HG03457 (cell line): ENCODE results near the gene NAB2.
"Not testable (repeated sequence)": the region's sequence is repeated elsewhere in the genome, so short reads cannot be mapped to it uniquely, and the experiment has no call there.

Experiments used
- ATAC-seq: cut with Tn5 transposase; IDR thresholded peaks from one replicate; pipeline ENCODE4 v1.9.1; 2021; ENCODE audit warnings: moderate number of reproducible peaks; ENCODE audit not compliant: unreplicated experiment

Gene NAB2, protein sequence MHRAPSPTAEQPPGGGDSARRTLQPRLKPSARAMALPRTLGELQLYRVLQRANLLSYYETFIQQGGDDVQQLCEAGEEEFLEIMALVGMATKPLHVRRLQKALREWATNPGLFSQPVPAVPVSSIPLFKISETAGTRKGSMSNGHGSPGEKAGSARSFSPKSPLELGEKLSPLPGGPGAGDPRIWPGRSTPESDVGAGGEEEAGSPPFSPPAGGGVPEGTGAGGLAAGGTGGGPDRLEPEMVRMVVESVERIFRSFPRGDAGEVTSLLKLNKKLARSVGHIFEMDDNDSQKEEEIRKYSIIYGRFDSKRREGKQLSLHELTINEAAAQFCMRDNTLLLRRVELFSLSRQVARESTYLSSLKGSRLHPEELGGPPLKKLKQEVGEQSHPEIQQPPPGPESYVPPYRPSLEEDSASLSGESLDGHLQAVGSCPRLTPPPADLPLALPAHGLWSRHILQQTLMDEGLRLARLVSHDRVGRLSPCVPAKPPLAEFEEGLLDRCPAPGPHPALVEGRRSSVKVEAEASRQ

DNA sequence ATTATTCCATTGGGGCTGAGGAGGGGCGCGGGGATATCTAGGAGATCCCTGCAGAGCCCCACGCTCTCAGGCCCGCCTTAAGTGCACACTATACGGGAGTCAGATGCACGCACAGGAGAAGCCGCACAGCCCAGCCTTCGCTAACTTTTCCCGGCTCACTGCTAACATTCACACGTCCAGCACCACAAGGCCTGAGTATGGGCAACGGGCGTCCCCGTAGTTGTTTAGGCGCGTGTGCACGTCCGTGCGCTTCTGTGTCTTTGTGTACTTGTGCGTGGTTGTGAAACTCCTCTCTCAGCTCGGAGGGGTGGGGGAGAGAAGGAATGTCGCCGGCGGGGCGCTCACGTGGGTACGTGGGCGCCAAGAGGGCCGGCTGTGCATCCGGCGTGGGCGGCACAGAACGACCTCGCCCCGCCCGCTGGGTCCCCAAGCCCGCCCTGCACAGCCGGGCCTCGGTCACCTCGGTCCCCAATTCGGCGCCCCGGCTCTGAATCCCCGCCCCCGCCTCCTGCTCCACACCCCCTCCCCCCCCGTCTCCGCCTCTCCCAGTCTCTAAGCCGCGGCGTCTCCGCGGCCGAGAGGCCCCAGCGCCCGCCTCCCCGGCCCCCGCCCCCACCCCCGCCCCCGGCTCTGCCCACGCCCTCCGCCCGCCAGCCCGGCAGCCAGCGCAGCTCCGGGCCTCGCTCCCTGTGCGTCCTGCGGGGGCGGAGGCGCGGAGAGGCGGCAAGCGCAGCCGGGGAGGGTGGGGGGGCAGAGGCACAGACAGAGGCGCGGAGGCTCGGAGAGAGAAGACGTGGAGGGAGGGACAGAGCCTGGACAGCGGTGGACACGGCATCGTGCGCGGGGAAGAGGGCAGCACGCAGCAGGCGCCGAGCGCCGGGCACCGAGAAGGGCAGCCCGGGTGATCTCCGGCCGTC is at the start of gene NAB2:
TSS of gene NAB2 (plus strand) at position 761 of the 917 bp plus-strand sequence. CDS start 158 bp downstream, outside the sequence.
- peak; percentile 41 for ATAC-seq

GRCh38 chr12:57040211-57040610 is 48.7 kb upstream of the NAB2 start:
- ATAC-seq: no peak

DNA sequence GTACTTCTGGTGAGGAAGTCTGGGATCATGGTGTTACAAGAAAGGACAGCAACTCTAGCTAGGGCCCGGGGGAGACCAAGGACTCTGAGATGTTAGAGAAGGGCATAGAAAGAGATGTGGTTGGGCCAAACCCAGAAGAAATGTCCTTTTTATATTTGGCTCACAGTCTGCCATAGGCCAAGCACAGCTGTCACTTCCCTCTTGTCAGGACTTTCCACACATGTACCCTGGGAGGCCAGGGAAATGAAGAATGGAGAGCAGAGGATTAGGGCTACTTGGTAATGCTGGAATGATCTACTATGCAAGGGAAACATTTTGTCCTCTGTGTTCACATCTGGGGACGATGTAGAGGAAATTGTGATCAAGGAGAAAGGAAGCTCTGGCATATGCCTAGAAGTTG is 48.2 kb upstream of the NAB2 start:
- no peak for ATAC-seq

DNA sequence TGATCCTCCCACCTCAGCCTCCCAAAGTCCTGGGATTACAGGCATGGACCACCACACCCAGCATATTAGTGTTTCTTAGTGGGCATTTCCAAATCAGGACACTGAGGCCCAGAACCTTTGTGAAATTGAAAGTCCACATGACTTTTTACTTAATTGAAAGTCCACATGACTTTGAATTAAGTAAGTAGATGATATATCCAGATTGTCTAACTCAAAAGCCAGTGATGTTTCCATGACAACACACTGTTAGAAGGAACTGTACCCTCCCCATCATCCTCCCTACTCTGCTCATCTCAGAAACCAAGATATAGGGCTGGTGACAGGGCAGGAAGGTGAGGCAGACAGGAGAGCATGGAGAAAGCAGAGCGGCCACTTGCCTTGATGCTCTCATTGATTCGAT is 46.2 kb upstream of the NAB2 start:
- ATAC-seq: no peak

GRCh38 chr12:57044468-57044867 is 44.4 kb upstream of the NAB2 start:
- no peak for ATAC-seq

GRCh38 chr12:57044889-57045288 is 44.0 kb upstream of the NAB2 start:
- no peak for ATAC-seq

DNA sequence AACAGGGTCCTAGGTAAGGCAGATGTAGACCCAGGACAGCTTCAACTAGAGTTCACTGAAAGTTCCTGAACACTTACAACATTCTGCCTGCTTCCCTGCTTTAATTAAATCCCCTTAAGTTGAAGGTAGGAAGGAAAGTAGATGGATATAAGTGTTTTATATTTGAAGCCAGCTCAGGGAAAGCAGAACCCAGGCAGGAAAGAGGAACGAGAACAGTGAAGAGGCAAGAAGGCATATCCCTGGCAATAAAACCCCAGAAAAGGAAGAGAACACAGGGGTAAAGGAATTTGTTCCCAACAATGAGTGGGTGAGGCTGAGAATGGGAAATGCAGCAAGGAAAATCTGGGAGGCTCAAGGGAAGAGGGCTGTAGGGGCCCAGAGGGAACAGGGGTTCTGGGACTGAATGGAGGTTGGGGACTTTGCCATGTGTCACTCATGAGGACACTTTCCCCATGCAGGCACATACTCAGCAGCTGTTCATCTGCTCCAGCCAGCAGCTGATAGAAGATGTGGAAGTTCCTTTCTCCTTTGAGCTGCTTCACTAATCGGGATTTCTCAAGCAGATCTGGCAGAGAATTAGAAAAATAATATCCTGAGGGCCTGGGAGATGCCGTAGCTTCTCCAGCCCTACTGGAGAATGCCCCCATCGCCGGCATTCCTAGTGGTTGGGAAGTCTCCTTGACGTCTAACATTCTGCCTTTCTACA is 42.7 kb upstream of the NAB2 start:
- ATAC-seq: no peak

- no peak for ATAC-seq
These were observed 41.7 kb upstream of the NAB2 start for GRCh38 chr12:57046947-57047890.

DNA sequence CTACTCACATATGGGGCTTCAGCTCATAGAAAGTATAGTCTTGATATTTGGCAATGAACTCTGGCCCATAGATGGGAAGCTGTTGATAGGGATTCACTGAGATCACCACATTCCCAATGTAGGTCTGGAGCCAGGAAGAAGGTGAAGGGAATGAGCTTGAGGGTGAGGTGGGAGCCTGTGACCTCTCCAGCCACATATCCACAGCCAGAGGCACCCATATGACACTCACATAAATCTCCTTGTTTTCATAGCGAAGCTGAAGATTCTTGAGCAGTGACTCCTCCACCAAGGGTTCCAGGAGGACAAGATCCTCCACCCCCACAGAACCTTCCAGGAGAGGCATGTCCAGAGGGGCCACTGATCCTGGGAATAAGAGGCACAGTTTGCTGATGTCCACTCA is 40.9 kb upstream of the NAB2 start:
- no peak for ATAC-seq

DNA sequence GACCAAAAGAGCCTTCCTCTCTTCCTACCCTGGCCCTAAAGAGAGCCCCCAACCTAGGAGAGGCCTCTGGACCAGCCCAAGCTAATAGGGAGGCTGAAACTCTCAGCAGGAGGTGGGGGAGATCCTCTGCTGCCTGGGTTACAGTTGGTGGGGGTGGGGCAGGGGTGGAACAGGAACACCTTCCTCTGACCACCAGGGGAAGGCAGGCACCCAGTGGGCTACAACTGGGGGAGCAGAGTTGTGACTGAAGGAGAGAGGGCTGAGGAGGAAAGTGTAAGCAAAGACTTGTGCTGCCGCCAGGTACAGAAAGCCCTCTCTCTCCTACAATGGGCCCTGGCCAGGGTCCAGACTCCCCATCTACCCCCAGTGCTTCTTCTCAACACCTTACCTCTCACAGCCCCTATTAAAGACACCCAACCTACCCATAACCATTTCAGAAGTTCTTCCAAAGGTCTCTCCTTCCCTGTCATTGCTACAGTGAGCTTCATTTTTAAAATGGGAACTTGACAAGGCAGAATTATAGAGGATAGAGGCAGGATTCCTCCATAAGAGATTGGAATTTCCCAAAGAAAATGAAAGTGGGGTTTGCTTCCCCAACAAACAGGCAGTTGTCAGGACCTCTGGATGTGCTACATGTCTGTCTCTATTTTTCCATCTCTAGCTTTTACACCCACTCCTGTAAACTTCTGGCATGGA is 40.3 kb upstream of the NAB2 start:
- ATAC-seq: no peak

- ATAC-seq: no peak
These were observed 39.8 kb upstream of the NAB2 start for GRCh38 chr12:57049119-57049446.

DNA sequence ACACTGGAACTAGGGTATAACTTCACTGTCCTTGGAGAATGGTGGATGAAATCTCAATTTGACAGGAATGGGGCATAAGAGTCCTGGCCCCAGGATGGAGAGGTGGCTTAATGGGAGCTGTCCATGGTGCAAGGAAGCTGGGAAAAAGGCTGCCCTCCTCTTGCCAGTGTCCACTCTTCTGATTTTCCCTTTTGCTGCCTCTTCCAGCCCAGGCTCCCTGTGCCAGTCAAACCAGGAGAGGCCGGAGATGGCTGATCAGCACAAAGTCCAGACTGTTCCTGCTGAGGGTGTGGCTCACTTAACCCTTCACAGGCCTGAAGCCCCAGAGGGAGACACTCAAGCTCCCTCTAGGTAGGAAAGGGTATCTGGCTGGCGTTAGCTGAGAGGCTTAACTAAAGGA is 39.0 kb upstream of the NAB2 start, which contains the start of gene MYO1A:
TSS of gene MYO1A (minus strand) at position 240 of the 400 bp plus-strand sequence. CDS start 1,806 bp downstream, outside the sequence.
- ATAC-seq: no peak

- no peak for ATAC-seq
These were observed 37.9 kb upstream of the NAB2 start for GRCh38 chr12:57051011-57051410.

- not testable (repeated sequence) for ATAC-seq
These were observed 35.8 kb upstream of the NAB2 start for GRCh38 chr12:57053146-57053545.

DNA sequence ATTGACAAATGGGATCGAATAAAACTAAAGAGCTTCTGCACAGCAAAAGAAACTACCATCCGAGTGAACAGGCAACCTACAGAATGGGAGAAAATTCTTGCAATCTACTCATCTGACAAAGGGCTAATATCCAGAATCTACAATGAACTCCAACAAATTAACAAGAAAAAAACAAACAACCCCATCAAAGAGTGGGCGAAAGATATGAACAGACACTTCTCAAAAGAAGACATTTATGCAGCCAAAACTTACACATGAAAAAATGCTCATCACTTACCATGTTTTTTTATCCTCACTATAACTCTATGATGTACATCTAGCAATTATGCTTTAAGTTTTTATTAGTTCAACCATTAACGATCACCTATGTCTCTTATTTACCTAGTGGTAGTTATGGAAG is 35.0 kb upstream of the NAB2 start:
- ATAC-seq: not testable (repeated sequence)

GRCh38 chr12:57055824-57056223 is 33.1 kb upstream of the NAB2 start:
- ATAC-seq: no peak

GRCh38 chr12:57057067-57057751 is 31.7 kb upstream of the NAB2 start:
- no peak for ATAC-seq

DNA sequence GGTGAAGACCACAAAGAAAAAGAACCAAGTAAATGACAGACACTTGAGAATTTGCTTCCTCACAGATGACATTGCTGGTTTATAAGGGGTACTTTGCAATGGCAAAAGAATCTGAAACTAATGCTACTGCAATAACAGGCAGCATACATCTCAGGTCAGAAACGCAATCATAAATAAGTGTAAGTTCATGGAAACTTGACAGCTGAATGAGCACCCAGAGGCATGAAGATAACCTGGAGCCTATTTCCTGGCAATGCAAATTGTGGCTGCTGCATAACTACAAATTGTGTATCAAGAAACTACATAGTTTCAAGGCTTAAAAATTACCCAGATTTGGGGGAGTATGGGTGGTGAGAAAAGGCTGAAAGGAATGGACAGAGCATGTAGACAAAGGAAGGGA is 30.5 kb upstream of the NAB2 start:
- ATAC-seq: no peak
